ENCODE results near the gene RPL13. TPM values are rescaled to one million over a fixed set of nuclear protein-coding genes. Genes with fewer than 3 reads are reported as not detected.

Gene RPL13
- total RNA-seq, 4 donors from 2014 or later, result 3,143 to 7,972 (median 4,864) TPM

DNA sequence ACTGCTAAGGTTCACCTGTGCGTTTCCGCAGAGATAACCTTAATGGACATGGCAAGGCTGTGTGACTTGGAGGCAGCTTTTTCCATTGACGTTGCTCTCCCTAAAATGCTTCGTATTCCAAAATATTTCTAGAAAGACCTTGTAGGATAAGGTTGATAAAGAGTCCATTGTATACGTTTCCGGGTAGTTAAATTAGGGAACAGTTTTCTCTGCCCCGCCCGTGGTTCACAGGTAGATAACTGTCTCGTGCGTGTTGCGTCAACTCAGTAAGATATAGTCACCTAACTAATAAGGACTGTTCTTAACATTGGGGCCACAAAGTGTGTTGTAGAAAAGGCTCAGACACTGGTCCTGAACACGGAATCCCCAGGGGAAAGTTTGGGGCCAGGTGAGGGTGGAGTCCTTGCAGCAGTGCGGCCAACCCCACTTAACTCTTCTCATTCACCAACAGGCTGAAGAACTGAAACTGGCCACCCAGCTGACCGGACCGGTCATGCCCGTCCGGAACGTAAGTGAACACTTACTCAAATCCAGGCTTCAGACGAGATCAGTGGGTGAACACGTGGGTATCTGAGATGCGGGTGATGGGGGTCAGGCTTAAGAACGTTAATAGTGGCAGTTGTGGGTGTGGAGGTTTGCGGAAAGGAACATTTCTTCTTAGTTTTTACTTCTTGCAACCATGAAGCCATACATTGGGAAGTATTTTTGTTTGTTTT, 1.6 kb downstream of the RPL13 start:
- intact Hi-C loops (cut with DNase I), result no loop called here
- peak overlapping the region; percentile 80 to 96 (median 94) for H3K4me3 ChIP-seq
- H3K27ac ChIP-seq, result peak overlapping the region; percentile 97 to 100 (median 99)
- no peaks in the 10 kb centered on the region for H3K27me3 ChIP-seq
- no peak for DNase-seq
- peaks cover 20 to 43% (median 29%) of the 10 kb centered on the region in 3 donors for H3K36me3 ChIP-seq
- H3K4me1 ChIP-seq, result peaks cover 55 to 83% (median 56%) of the 10 kb centered on the region in 3 donors
- TF ChIP-seq POLR2A (IDR thresholded peaks at IDR 0.05), result no peak
- TF ChIP-seq CTCF (IDR thresholded peaks at IDR 0.05), result no peak
- WGBS, 2 donors, result 32 to 37% methylated on average over 21 to 22 of the region's 23 CpGs
- no peaks in the 10 kb centered on the region for H3K9me3 ChIP-seq

GRCh38 chr16:89562939-89563338, 2.5 kb downstream of the RPL13 start:
- peaks cover 20 to 40% (median 29%) of the 10 kb centered on the region in 3 donors for H3K36me3 ChIP-seq
- H3K27me3 ChIP-seq, result no peaks in the 10 kb centered on the region
- no peak for TF ChIP-seq POLR2A (IDR thresholded peaks at IDR 0.05)
- no peak for TF ChIP-seq CTCF (IDR thresholded peaks at IDR 0.05)
- H3K4me1 ChIP-seq, result peaks cover 55 to 75% (median 56%) of the 10 kb centered on the region in 3 donors
- no peaks in the 10 kb centered on the region for H3K9me3 ChIP-seq
- peak overlapping the region in 1 of 4 donors; percentile 96 for H3K4me3 ChIP-seq
- DNase-seq, result no peak
- WGBS, 2 donors, result 66 to 67% methylated on average over 8 to 12 of the region's 12 CpGs
- peak overlapping the region in 2 of 4 donors; percentile 98 to 100 for H3K27ac ChIP-seq
- intact Hi-C loops (cut with DNase I), result no loop called here

DNA sequence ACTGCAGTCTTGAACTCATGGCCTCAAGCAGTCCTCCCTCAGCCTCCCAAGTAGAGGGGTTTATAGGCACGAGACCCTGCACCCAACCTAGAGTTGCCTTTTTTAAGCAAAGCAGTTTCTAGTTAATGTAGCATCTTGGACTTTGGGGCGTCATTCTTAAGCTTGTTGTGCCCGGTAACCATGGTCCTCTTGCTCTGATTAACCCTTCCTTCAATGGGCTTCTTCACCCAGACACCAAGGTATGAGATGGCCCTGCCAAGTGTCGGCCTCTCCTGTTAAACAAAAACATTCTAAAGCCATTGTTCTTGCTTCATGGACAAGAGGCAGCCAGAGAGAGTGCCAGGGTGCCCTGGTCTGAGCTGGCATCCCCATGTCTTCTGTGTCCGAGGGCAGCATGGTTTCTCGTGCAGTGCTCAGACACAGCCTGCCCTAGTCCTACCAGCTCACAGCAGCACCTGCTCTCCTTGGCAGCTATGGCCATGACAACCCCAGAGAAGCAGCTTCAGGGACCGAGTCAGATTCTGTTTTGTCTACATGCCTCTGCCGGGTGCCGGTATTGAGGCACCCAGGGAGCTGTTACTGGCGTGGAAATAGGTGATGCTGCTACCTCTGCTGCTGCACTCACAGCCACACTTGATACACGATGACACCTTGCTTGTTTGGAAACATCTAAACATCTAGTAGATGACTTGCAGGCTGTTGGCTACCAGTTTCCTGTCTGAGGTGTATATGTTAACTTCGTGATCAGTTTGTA, 3.3 kb downstream of the RPL13 start:
- Histone ChIP-seq H3K27ac (peak overlapping the region in 1 of 4 donors; percentile 30), H3K36me3 (peaks cover 20 to 40% (median 29%) of the 10 kb centered on the region in 3 donors), H3K4me1 (peaks cover 55 to 68% (median 56%) of the 10 kb centered on the region in 3 donors), H3K4me3 (no peak overlapping the region), H3K9me3 (no peaks in the 10 kb centered on the region), H3K27me3 (peaks cover 0 to 5% (median 0%) of the 10 kb centered on the region in 4 donors)
- TF ChIP-seq POLR2A (IDR thresholded peaks at IDR 0.05) (no peak), CTCF (IDR thresholded peaks at IDR 0.05) (no peak)
- intact Hi-C loops (cut with DNase I), result no loop called here
- 46 to 60% methylated on average over 5 of the region's 12 CpGs for WGBS, 2 donors
- DNase-seq, result no peak

- WGBS, 2 donors, result 47 to 74% methylated on average over 7 to 14 of the region's 22 CpGs
- peaks cover 20 to 40% (median 29%) of the 10 kb centered on the region in 3 donors for H3K36me3 ChIP-seq
- no peak for DNase-seq
- no peaks in the 10 kb centered on the region for H3K9me3 ChIP-seq
- H3K4me1 ChIP-seq, result peaks cover 49 to 60% (median 50%) of the 10 kb centered on the region in 3 donors
- intact Hi-C loops (cut with DNase I), result no loop called here
- peak overlapping the region; percentile 5 to 69 (median 42) for H3K27ac ChIP-seq
- H3K4me3 ChIP-seq, result no peak overlapping the region
- no peak for TF ChIP-seq CTCF (IDR thresholded peaks at IDR 0.05)
- no peak for TF ChIP-seq POLR2A (IDR thresholded peaks at IDR 0.05)
- H3K27me3 ChIP-seq, result peaks cover 0 to 14% (median 0%) of the 10 kb centered on the region in 4 donors
Observed at GRCh38 chr16:89564476-89565255, 4.2 kb downstream of the RPL13 start.

All from esophagus squamous epithelium (tissue), 5 donors.